Measurements from ENCODE around the gene ATF6. TPM values are rescaled to one million over a fixed set of nuclear protein-coding genes. Genes with fewer than 3 reads are reported as not detected.
"Not testable (repeated sequence)": the region's sequence is repeated elsewhere in the genome, so short reads cannot be mapped to it uniquely, and the experiment has no call there.

The ATF6 gene
- total and polyA plus RNA-seq, 2 of the 4 experiments (the other 2 are of a cell fraction): 12.2 to 17.6 TPM

- H4K91ac ChIP-seq (ENCODE audit: insufficient read depth, low read depth, low read length); H3K18ac ChIP-seq (ENCODE audit: low read depth, low read length); H2AFZ ChIP-seq (replicated peaks; ENCODE audit: low read length, poor library complexity); H3K56ac ChIP-seq (ENCODE audit: extremely low read depth, insufficient read depth, low read length); H2BK20ac ChIP-seq (ENCODE audit: low read depth, low read length); H3K4ac ChIP-seq (ENCODE audit: low read depth, low read length); DNase-seq; H3K14ac ChIP-seq (replicated peaks; ENCODE audit: low read depth, low read length); H3K9me1 ChIP-seq (ENCODE audit: insufficient read depth, low read length); H3K9ac ChIP-seq (ENCODE audit: low read depth, low read length); H3K23ac ChIP-seq (ENCODE audit: low read depth, low read length); H4K20me1 ChIP-seq (ENCODE audit: insufficient read depth, low read length); H3K4me3 ChIP-seq (ENCODE audit: insufficient read depth, low read depth, low read length); H2BK5ac ChIP-seq (ENCODE audit: low read depth, low read length, poor library complexity, severe bottlenecking); H4K5ac ChIP-seq (ENCODE audit: low read depth, low read length); dilution Hi-C loops (cut with HindIII; ENCODE audit: low sequenced_read_pairs, unreplicated experiment); H2BK120ac ChIP-seq (ENCODE audit: low read depth, low read length); H3K4me1 ChIP-seq (ENCODE audit: control insufficient read depth, insufficient read depth, low read length); H2AK9ac ChIP-seq (replicated peaks; ENCODE audit: low read depth, low read length, poor library complexity); H2BK15ac ChIP-seq (ENCODE audit: low read depth, low read length); H2AK5ac ChIP-seq (ENCODE audit: low read depth, low read length); in situ Hi-C loops (cut with MboI; ENCODE audit: low sequenced_read_pairs); H3K9me3 ChIP-seq (ENCODE audit: control insufficient read depth, insufficient read depth, low read length); CTCF ChIA-PET; BruUV-seq (replicated peaks); H3K36me3 ChIP-seq (ENCODE audit: control insufficient read depth, insufficient read depth, low read length); ATAC-seq (ENCODE audit: low read depth); H3K4me2 ChIP-seq (ENCODE audit: low read depth, low read length); POLR2A ChIA-PET (ENCODE audit: unreplicated experiment); H4K8ac ChIP-seq (ENCODE audit: low read depth in 2 of 2, low read length in 2 of 2); H3K27me3 ChIP-seq (ENCODE audit: control insufficient read depth, insufficient read depth, low read length); H3K79me1 ChIP-seq (ENCODE audit: low read depth in 1 of 2, low read length in 2 of 2); H3K27ac ChIP-seq (ENCODE audit: insufficient read depth, low read length): not testable (repeated sequence)
- intact Hi-C loops (cut with micrococcal nuclease): loop anchor here (5.0 kb wide), 2 partner anchors 53 to 213 kb away; partner anchors contain the start of gene OLFML2B
- no CpG with 5 or more reads among the region's 1 CpG for WGBS, 2 experiments (ENCODE audit: extremely low coverage in 2 of 2, insufficient read length in 1 of 2)
Measured at GRCh38 chr1:161809656-161810055, 43.5 kb downstream of the ATF6 start.
